ENCODE data around the gene FBXO31. TPM values are rescaled to one million over a fixed set of nuclear protein-coding genes. Genes with fewer than 3 reads are reported as not detected.

Gene FBXO31
- total RNA-seq, 2 donors from 2014 or later = 39.5 to 65.8 TPM

GRCh38 chr16:87409781-87410180, 26.2 kb upstream of the FBXO31 start:
- DNase-seq (ENCODE audit: low spot score) = no peak
- H3K27ac ChIP-seq = no peak overlapping the region
- intact Hi-C loops (cut with DNase I) = no loop called here
- H3K4me1 ChIP-seq (replicated peaks) = no peaks in the 10 kb centered on the region
- no peaks in the 10 kb centered on the region for H3K9me3 ChIP-seq
- H3K36me3 ChIP-seq = peaks cover 5 to 7% of the 10 kb centered on the region in 2 donors
- H3K4me3 ChIP-seq = no peak overlapping the region
- TF ChIP-seq CTCF (IDR thresholded peaks at IDR 0.05) = no peak
- TF ChIP-seq POLR2AphosphoS5 (IDR thresholded peaks at IDR 0.05) = no peak
- no peaks in the 10 kb centered on the region for H3K27me3 ChIP-seq (replicated peaks; ENCODE audit: insufficient read depth)
- WGBS = 92% methylated on average over 13 of the region's 13 CpGs

- intact Hi-C loops (cut with DNase I) = no loop called here
- H3K36me3 ChIP-seq = peaks cover 7% of the 10 kb centered on the region in 2 donors
- 83% methylated on average over 13 of the region's 13 CpGs for WGBS
Measured at GRCh38 chr16:87409153-87409552, 25.6 kb upstream of the FBXO31 start.

GRCh38 chr16:87407511-87408112, 24.0 kb upstream of the FBXO31 start:
- peaks cover 6 to 7% of the 10 kb centered on the region in 2 donors for H3K36me3 ChIP-seq
- intact Hi-C loops (cut with DNase I) = no loop called here
- no peak for TF ChIP-seq POLR2AphosphoS5 (IDR thresholded peaks at IDR 0.05)
- no peak for TF ChIP-seq CTCF (IDR thresholded peaks at IDR 0.05)
- no peak for TF ChIP-seq POLR2A (IDR thresholded peaks at IDR 0.05)

More at GRCh38 chr16:87409153-87409552, 25.6 kb upstream of the FBXO31 start:
- H3K9me3 ChIP-seq = no peaks in the 10 kb centered on the region
- no peak overlapping the region for H3K27ac ChIP-seq
- H3K4me3 ChIP-seq = no peak overlapping the region
- no peaks in the 10 kb centered on the region for H3K4me1 ChIP-seq (replicated peaks)
- TF ChIP-seq CTCF (IDR thresholded peaks at IDR 0.05) = no peak
- TF ChIP-seq POLR2AphosphoS5 (IDR thresholded peaks at IDR 0.05) = no peak
- no peak for DNase-seq (ENCODE audit: low spot score)
- no peaks in the 10 kb centered on the region for H3K27me3 ChIP-seq (replicated peaks; ENCODE audit: insufficient read depth)

GRCh38 chr16:87406495-87407088, 23.0 kb upstream of the FBXO31 start:
- no peaks in the 10 kb centered on the region for H3K27me3 ChIP-seq (replicated peaks; ENCODE audit: insufficient read depth)
- H3K27ac ChIP-seq = no peak overlapping the region
- peaks cover 0 to 3% of the 10 kb centered on the region in 2 donors for H3K36me3 ChIP-seq
- TF ChIP-seq CTCF (IDR thresholded peaks at IDR 0.05) (no peak), POLR2A (IDR thresholded peaks at IDR 0.05) (no peak), POLR2AphosphoS5 (IDR thresholded peaks at IDR 0.05) (no peak)
- no peaks in the 10 kb centered on the region for H3K9me3 ChIP-seq
- H3K4me1 ChIP-seq (replicated peaks) = no peaks in the 10 kb centered on the region
- no peak for DNase-seq (ENCODE audit: low spot score)
- H3K4me3 ChIP-seq = no peak overlapping the region
- WGBS = 91% methylated on average over 14 of the region's 14 CpGs
- intact Hi-C loops (cut with DNase I) = no loop called here

More at GRCh38 chr16:87407511-87408112, 24.0 kb upstream of the FBXO31 start:
- DNase-seq (ENCODE audit: low spot score) = no peak
- Histone ChIP-seq H3K4me1 (replicated peaks) (no peaks in the 10 kb centered on the region), H3K4me3 (no peak overlapping the region), H3K9me3 (no peaks in the 10 kb centered on the region), H3K27ac (no peak overlapping the region), H3K27me3 (replicated peaks; ENCODE audit: insufficient read depth) (no peaks in the 10 kb centered on the region)
- 88% methylated on average over 26 of the region's 26 CpGs for WGBS
